ENCODE data around the gene DNAI1.

DNAI1 gene

GRCh38 chr9:34510497-34511468, 52.2 kb downstream of the DNAI1 start:
- Histone ChIP-seq H3K79me2 (ENCODE audit: insufficient read depth, low read length) (no peaks in the 10 kb centered on the region), H3F3A (ENCODE audit: insufficient read depth) (no peaks in the 10 kb centered on the region), H3K36me3 (ENCODE audit: low read length) (no peaks in the 10 kb centered on the region), H2AFZ (ENCODE audit: low read depth, low read length, severe bottlenecking) (no peak overlapping the region), H4K20me1 (ENCODE audit: low read depth, low read length) (no peaks in the 10 kb centered on the region), H3K9ac (ENCODE audit: low read length) (no peak overlapping the region), H3K9me2 (replicated peaks; ENCODE audit: insufficient read depth, low read length) (no peaks in the 10 kb centered on the region), H3K9me3 (ENCODE audit: insufficient read depth, low read length) (no peaks in the 10 kb centered on the region), H3K4me2 (ENCODE audit: low read depth, low read length, poor library complexity, severe bottlenecking) (no peak overlapping the region), H3K27ac (ENCODE audit: low read depth, low read length) (no peak overlapping the region), H3K4me3 (ENCODE audit: insufficient read depth, low read length, poor library complexity, severe bottlenecking) (no peak overlapping the region), H3K27me3 (ENCODE audit: low read length) (no peaks in the 10 kb centered on the region)
- TF ChIP-seq EZH2phosphoT487 (conservative IDR thresholded peaks at IDR 0.05; ENCODE audit: low read length) (no peak), CTCF (IDR thresholded peaks at IDR 0.05; ENCODE audit: insufficient read depth, low read length, poor library complexity, severe bottlenecking) (no peak)

- Histone ChIP-seq H2AFZ (ENCODE audit: low read depth, low read length, severe bottlenecking) (no peak overlapping the region), H4K20me1 (ENCODE audit: low read depth, low read length) (no peaks in the 10 kb centered on the region), H3K27me3 (ENCODE audit: low read length) (no peaks in the 10 kb centered on the region), H3K4me2 (ENCODE audit: low read depth, low read length, poor library complexity, severe bottlenecking) (no peak overlapping the region), H3K27ac (ENCODE audit: low read depth, low read length) (no peak overlapping the region), H3K4me3 (ENCODE audit: insufficient read depth, low read length, poor library complexity, severe bottlenecking) (no peak overlapping the region), H3K79me2 (ENCODE audit: insufficient read depth, low read length) (no peaks in the 10 kb centered on the region), H3K9ac (ENCODE audit: low read length) (no peak overlapping the region), H3K36me3 (ENCODE audit: low read length) (no peaks in the 10 kb centered on the region), H3K9me3 (ENCODE audit: insufficient read depth, low read length) (no peaks in the 10 kb centered on the region), H3F3A (ENCODE audit: insufficient read depth) (no peaks in the 10 kb centered on the region), H3K9me2 (replicated peaks; ENCODE audit: insufficient read depth, low read length) (no peaks in the 10 kb centered on the region)
- TF ChIP-seq EZH2phosphoT487 (conservative IDR thresholded peaks at IDR 0.05; ENCODE audit: low read length) (no peak), CTCF (IDR thresholded peaks at IDR 0.05; ENCODE audit: insufficient read depth, low read length, poor library complexity, severe bottlenecking) (no peak)
Measured at GRCh38 chr9:34512131-34513078, 53.8 kb downstream of the DNAI1 start.

GRCh38 chr9:34513567-34514214, 55.1 kb downstream of the DNAI1 start:
- no peak overlapping the region for H3K9ac ChIP-seq (ENCODE audit: low read length)
- H3K4me2 ChIP-seq (ENCODE audit: low read depth, low read length, poor library complexity, severe bottlenecking), result no peak overlapping the region
- no peaks in the 10 kb centered on the region for H3K9me2 ChIP-seq (replicated peaks; ENCODE audit: insufficient read depth, low read length)
- no peaks in the 10 kb centered on the region for H3K36me3 ChIP-seq (ENCODE audit: low read length)
- TF ChIP-seq CTCF (IDR thresholded peaks at IDR 0.05; ENCODE audit: insufficient read depth, low read length, poor library complexity, severe bottlenecking), result no peak
- TF ChIP-seq EZH2phosphoT487 (conservative IDR thresholded peaks at IDR 0.05; ENCODE audit: low read length), result no peak
- H3K79me2 ChIP-seq (ENCODE audit: insufficient read depth, low read length), result no peaks in the 10 kb centered on the region
- H3K27me3 ChIP-seq (ENCODE audit: low read length), result no peaks in the 10 kb centered on the region
- no peak overlapping the region for H2AFZ ChIP-seq (ENCODE audit: low read depth, low read length, severe bottlenecking)
- no peaks in the 10 kb centered on the region for H4K20me1 ChIP-seq (ENCODE audit: low read depth, low read length)
- H3K9me3 ChIP-seq (ENCODE audit: insufficient read depth, low read length), result no peaks in the 10 kb centered on the region
- no peaks in the 10 kb centered on the region for H3F3A ChIP-seq (ENCODE audit: insufficient read depth)
- H3K4me3 ChIP-seq (ENCODE audit: insufficient read depth, low read length, poor library complexity, severe bottlenecking), result no peak overlapping the region
- H3K27ac ChIP-seq (ENCODE audit: low read depth, low read length), result no peak overlapping the region

Data from SU-DHL-6 (cell line).